T-helper 17 cell (primary cell): ENCODE data around the gene EGR1. TPM values are rescaled to one million over a fixed set of nuclear protein-coding genes. Genes with fewer than 3 reads are reported as not detected.
"Not testable (repeated sequence)": the region's sequence is repeated elsewhere in the genome, so short reads cannot be mapped to it uniquely, and the experiment has no call there.

Experiments used
- ATAC-seq: fragments of 150-1000 bp; cut with Tn5 transposase; 2 replicates; pipeline ENCODE4 v1.10.0; 2021; ENCODE audit warnings: mild to moderate bottlenecking, moderate library complexity
- DNase-seq, 3 donors: peaks; one replicate each; pipeline versions ENCODE4 v3.0.0 to v3.0.0-alpha.2; 2020 to 2021
- H3K9me3 ChIP-seq: one replicate; pipeline ENCODE4 v1.7.0; 2013; ENCODE audit warnings: low read length, mild to moderate bottlenecking; ENCODE audit not compliant: control insufficient read depth, poor library complexity, severe bottlenecking
- H3K27ac Mint-ChIP-seq: one replicate; pipeline ENCODE4 v1.8.0; 2022; ENCODE audit warnings: mild to moderate bottlenecking, moderate library complexity, mixed read lengths
- H3K27me3 Mint-ChIP-seq: one replicate; pipeline ENCODE4 v1.8.0; 2022; ENCODE audit warnings: mixed read lengths
- H3K36me3 Mint-ChIP-seq: one replicate; pipeline ENCODE4 v1.8.0; 2022; ENCODE audit warnings: low read depth, mixed read lengths
- H3K4me1 Mint-ChIP-seq: one replicate; pipeline ENCODE4 v1.8.0; 2022; ENCODE audit warnings: mild to moderate bottlenecking, mixed read lengths
- H3K4me3 Mint-ChIP-seq: one replicate; pipeline ENCODE4 v1.8.0; 2022; ENCODE audit warnings: mild to moderate bottlenecking, moderate library complexity, mixed read lengths
- total RNA-seq, 4 donors: library from RNA in 2 of 4; stranded (reverse) in 2 of 4; gene quantifications; one replicate each; pipeline ENCODE4 v1.2.3 and lab custom pipeline; 2022 to 2026

The EGR1 gene
- total RNA-seq, 2 donors from 2014 or later, result 24.2 to 30.6 TPM

GRCh38 chr5:138468966-138469539, 3.8 kb downstream of the EGR1 start:
- ATAC-seq (no peak), DNase-seq (no peak)
- Mint-ChIP-seq H3K27me3 (no peaks in the 10 kb centered on the region), H3K4me3 (no peak overlapping the region), H3K36me3 (peaks cover 2% of the 10 kb centered on the region), H3K4me1 (peaks cover 18% of the 10 kb centered on the region), H3K27ac (no peak overlapping the region)
- H3K9me3 ChIP-seq, result no peaks in the 10 kb centered on the region

- ATAC-seq (no peak), DNase-seq (no peak)
- H3K27ac Mint-ChIP-seq, result no peak overlapping the region
- H3K27me3 Mint-ChIP-seq, result no peaks in the 10 kb centered on the region
- no peaks in the 10 kb centered on the region for H3K9me3 ChIP-seq
- H3K4me1 Mint-ChIP-seq, result peaks cover 18% of the 10 kb centered on the region
- H3K4me3 Mint-ChIP-seq, result no peak overlapping the region
- H3K36me3 Mint-ChIP-seq, result peaks cover 2% of the 10 kb centered on the region
These were observed 4.5 kb downstream of the EGR1 start for GRCh38 chr5:138469540-138470321.

- ATAC-seq (no peak), DNase-seq (no peak)
- no peaks in the 10 kb centered on the region for H3K9me3 ChIP-seq
- no peak overlapping the region for H3K27ac Mint-ChIP-seq
- H3K4me1 Mint-ChIP-seq, result peaks cover 18% of the 10 kb centered on the region
- peaks cover 6% of the 10 kb centered on the region for H3K27me3 Mint-ChIP-seq
- H3K36me3 Mint-ChIP-seq, result peaks cover 2% of the 10 kb centered on the region
- no peak overlapping the region for H3K4me3 Mint-ChIP-seq
These were observed 5.2 kb downstream of the EGR1 start for GRCh38 chr5:138470322-138471051.

DNA sequence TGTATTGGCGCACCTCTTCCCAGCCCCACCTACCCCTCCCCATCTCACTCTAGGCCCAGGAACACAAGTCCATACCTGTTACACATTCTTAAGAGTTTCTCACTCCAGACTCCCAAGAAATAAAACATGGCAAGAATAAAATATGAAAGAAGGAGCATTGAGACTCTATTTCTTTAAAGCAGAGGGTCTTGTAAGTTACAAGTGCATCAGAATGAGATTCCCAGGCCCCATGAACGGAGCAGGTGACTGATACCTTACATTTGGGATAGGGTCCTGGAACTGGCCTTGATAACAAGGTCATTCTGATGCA, 5.7 kb downstream of the EGR1 start:
- Mint-ChIP-seq H3K4me1 (peaks cover 16% of the 10 kb centered on the region), H3K4me3 (no peak overlapping the region), H3K27ac (no peak overlapping the region), H3K27me3 (peaks cover 9% of the 10 kb centered on the region), H3K36me3 (peaks cover 2% of the 10 kb centered on the region)
- no peak for ATAC-seq
- H3K9me3 ChIP-seq, result no peaks in the 10 kb centered on the region
- DNase-seq, result no peak

GRCh38 chr5:138472353-138472752, 7.1 kb downstream of the EGR1 start:
- Mint-ChIP-seq H3K4me1 (peaks cover 10% of the 10 kb centered on the region), H3K4me3 (no peak overlapping the region), H3K36me3 (peaks cover 1% of the 10 kb centered on the region), H3K27me3 (peaks cover 20% of the 10 kb centered on the region), H3K27ac (no peak overlapping the region)
- no peak for DNase-seq
- no peaks in the 10 kb centered on the region for H3K9me3 ChIP-seq
- ATAC-seq, result no peak

- H3K27ac Mint-ChIP-seq, H3K4me1 Mint-ChIP-seq, DNase-seq, H3K9me3 ChIP-seq, H3K4me3 Mint-ChIP-seq, ATAC-seq, H3K36me3 Mint-ChIP-seq: not testable (repeated sequence)
- H3K27me3 Mint-ChIP-seq, result peaks cover 22% of the 10 kb centered on the region
These were observed 7.9 kb downstream of the EGR1 start for GRCh38 chr5:138473151-138473550.

DNA sequence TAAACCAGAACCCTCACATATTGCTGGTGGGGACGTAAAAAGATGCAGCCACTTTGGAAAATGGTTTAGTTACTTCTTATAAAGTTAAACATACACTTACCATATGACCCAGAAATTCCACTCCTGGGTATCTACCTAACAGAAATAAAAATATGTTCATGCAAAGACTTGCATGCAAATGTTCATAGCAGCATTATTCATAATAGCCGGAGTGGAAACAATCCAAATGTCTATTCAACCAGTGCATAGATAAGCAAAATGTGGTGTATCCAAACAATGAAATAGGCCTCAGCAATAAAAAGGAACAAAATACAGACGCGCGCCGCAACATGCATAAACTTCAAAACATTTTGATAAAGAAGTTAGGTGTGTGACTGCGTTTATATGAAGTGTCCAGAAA, 11.6 kb downstream of the EGR1 start:
- no peaks in the 10 kb centered on the region for H3K36me3 Mint-ChIP-seq
- H3K27me3 Mint-ChIP-seq, result peaks cover 32% of the 10 kb centered on the region
- H3K4me3 Mint-ChIP-seq, result no peak overlapping the region
- H3K27ac Mint-ChIP-seq, result no peak overlapping the region
- ATAC-seq (no peak), DNase-seq (no peak)
- H3K9me3 ChIP-seq, result no peaks in the 10 kb centered on the region
- H3K4me1 Mint-ChIP-seq, result no peaks in the 10 kb centered on the region

DNA sequence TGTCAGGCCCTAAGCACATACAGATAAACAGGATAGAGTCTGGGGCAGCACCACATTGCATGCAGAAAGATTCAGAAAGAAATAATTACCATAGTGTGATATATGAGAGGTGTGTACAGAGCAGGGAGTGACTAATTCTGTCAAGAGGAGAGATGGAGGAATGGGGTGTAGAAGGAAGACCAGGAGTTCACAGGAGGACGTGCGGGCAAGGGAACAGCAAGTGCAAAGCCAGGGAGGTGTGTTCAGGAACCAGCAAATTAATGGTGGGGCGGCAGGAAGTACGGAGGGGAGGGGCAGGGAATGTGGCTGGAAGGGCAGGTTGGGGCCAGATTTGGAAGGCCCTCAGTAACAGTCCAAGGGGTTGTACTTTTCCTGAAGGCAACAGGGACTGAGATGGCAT, 17.4 kb downstream of the EGR1 start:
- H3K9me3 ChIP-seq, result no peaks in the 10 kb centered on the region
- Mint-ChIP-seq H3K27me3 (peaks cover 24% of the 10 kb centered on the region), H3K36me3 (peaks cover 2% of the 10 kb centered on the region), H3K27ac (no peak overlapping the region), H3K4me3 (no peak overlapping the region), H3K4me1 (peaks cover 4% of the 10 kb centered on the region)
- DNase-seq, result no peak
- no peak for ATAC-seq

- DNase-seq (no peak), ATAC-seq (no peak)
- Mint-ChIP-seq H3K27me3 (peaks cover 27% of the 10 kb centered on the region), H3K4me1 (peaks cover 10% of the 10 kb centered on the region), H3K27ac (no peak overlapping the region), H3K36me3 (no peaks in the 10 kb centered on the region), H3K4me3 (no peak overlapping the region)
- no peaks in the 10 kb centered on the region for H3K9me3 ChIP-seq
These were observed 23.2 kb downstream of the EGR1 start for GRCh38 chr5:138488481-138488945.

DNA sequence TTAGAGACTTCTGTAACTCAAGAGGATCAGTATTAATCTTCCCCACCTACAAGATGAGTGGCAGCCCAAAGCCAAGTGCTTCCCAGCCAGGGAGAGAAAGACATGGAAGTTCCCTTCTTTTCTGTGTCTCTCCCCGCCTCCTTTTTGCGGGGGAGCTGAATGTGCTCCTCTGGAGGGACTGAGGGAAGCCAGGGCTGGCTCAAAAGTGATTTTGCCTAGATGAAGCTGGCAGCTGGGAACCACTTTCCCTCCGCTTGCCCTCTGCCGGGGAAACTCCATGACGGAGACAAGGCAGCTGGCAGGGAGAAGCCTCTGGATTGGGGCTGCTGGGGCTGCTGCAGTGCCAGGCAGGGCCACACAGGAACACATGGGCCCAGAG, 24.4 kb downstream of the EGR1 start:
- Mint-ChIP-seq H3K4me3 (no peak overlapping the region), H3K27me3 (peaks cover 25% of the 10 kb centered on the region), H3K4me1 (peaks cover 9% of the 10 kb centered on the region), H3K27ac (no peak overlapping the region), H3K36me3 (no peaks in the 10 kb centered on the region)
- no peaks in the 10 kb centered on the region for H3K9me3 ChIP-seq
- DNase-seq (no peak), ATAC-seq (no peak)

DNA sequence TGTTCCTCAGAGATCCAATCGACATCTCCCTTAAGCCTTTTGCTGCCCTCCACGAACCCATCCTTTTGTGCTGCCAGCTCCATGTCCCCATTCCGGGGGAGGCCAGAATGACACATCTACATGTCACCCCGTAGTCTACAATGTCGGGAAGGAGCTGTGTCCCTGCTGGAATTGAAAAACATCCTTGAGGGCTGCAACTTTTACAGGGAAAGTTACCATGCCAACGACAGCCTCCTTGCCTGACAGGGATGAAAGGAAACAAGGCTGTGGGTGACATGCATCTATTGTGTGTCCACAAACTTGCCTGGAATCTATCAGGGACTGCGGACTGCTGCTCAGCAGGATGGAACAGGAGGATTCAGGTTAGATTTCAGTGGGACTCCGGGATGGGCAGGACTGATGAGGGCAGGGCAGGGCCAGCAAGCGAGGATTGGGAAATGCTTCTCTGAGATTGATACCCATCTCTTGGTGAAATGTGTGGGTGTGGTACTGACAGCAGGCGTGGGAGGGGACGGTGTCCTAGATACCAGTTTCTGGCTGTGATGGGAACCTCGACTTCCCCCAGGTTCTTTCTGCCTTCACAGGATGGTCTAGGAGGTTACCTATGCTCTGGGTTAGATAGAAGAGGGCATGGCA, 25.5 kb downstream of the EGR1 start:
- no peaks in the 10 kb centered on the region for H3K36me3 Mint-ChIP-seq
- no peak overlapping the region for H3K27ac Mint-ChIP-seq
- peaks cover 22% of the 10 kb centered on the region for H3K27me3 Mint-ChIP-seq
- DNase-seq (no peak), ATAC-seq (no peak)
- peaks cover 9% of the 10 kb centered on the region for H3K4me1 Mint-ChIP-seq
- H3K9me3 ChIP-seq, result no peaks in the 10 kb centered on the region
- peak overlapping the region; percentile 33 for H3K4me3 Mint-ChIP-seq

GRCh38 chr5:138491284-138491648, 26.0 kb downstream of the EGR1 start:
- Mint-ChIP-seq H3K4me3 (peak overlapping the region; percentile 33), H3K27me3 (peaks cover 22% of the 10 kb centered on the region), H3K36me3 (no peaks in the 10 kb centered on the region), H3K4me1 (peaks cover 9% of the 10 kb centered on the region), H3K27ac (no peak overlapping the region)
- no peaks in the 10 kb centered on the region for H3K9me3 ChIP-seq
- ATAC-seq (no peak), DNase-seq (no peak)
